ENCODE measurements around the gene CEP41. TPM values are rescaled to one million over a fixed set of nuclear protein-coding genes. Genes with fewer than 3 reads are reported as not detected.
A peak's percentile ranks its signal among the peaks of the same experiment; 100 is the strongest.
"Not testable (repeated sequence)": the region's sequence is repeated elsewhere in the genome, so short reads cannot be mapped to it uniquely, and the experiment has no call there.

The CEP41 gene
- total RNA-seq, 4 donors from 2014 or later = 4.4 to 9.6 (median 5.3) TPM

DNA sequence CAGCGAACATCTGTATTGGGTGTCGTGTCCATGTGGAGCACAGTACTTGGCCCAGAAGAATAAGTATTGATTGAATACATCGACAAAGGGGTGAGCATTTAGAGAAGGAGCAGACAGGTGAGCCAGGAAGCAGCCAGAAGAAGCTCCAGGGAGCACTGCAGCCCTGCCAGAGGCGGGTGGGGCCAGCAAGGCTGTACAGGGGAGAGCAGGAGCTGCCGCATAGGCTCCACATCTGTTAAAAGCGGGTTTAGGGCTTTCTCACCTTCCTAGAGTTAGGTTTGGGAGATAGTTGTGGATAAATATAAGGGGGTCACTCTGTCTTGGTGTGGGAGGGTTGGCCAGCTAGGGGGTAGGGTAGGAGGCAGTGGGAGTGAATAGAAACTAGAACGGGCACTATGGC lies 61.8 kb downstream of the CEP41 start:
- no peak for TF ChIP-seq EP300 (IDR thresholded peaks at IDR 0.05)
- Histone ChIP-seq H3K36me3 (no peaks in the 10 kb centered on the region), H3K4me3 (no peak overlapping the region), H3K27ac (no peak overlapping the region), H3K9me3 (peaks cover 0 to 14% (median 0%) of the 10 kb centered on the region in 4 donors), H3K4me1 (peaks cover 0 to 19% (median 4%) of the 10 kb centered on the region in 4 donors), H3K27me3 (no peaks in the 10 kb centered on the region)
- WGBS, 2 donors = 76 to 86% methylated on average over 7 of the region's 7 CpGs
- DNase-seq (ENCODE audit: low spot score in 2 of 2) = no peak

DNA sequence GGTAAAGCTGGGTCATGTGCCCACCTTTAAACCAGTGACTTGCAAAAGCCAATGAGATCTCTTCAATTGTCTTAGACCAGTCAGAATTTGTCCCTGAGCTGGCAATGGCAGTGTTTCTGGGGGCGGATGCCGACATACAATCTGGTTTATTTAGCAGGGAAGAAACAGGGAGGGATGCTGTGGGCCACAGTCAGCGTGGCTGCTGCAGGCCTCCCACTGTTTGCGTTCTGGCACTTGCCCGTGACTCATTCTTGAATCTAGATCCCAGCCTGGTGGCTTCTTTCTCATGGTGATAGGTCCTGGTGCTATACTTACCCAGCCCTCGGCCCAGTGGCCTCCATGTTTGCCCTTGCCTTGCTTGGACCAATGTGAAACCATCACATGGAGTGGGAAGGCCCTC lies 63.6 kb downstream of the CEP41 start:
- no peak for DNase-seq (ENCODE audit: low spot score in 2 of 2)
- Histone ChIP-seq H3K27me3 (no peaks in the 10 kb centered on the region), H3K9me3 (peaks cover 0 to 14% (median 0%) of the 10 kb centered on the region in 4 donors), H3K4me3 (no peak overlapping the region), H3K4me1 (peaks cover 0 to 36% (median 21%) of the 10 kb centered on the region in 4 donors), H3K36me3 (no peaks in the 10 kb centered on the region), H3K27ac (no peak overlapping the region)
- WGBS, 2 donors = 71 to 77% methylated on average over 6 of the region's 6 CpGs
- TF ChIP-seq POLR2A (IDR thresholded peaks at IDR 0.05) (no peak), EP300 (IDR thresholded peaks at IDR 0.05) (no peak)
- TF ChIP-seq, protein P1, sequence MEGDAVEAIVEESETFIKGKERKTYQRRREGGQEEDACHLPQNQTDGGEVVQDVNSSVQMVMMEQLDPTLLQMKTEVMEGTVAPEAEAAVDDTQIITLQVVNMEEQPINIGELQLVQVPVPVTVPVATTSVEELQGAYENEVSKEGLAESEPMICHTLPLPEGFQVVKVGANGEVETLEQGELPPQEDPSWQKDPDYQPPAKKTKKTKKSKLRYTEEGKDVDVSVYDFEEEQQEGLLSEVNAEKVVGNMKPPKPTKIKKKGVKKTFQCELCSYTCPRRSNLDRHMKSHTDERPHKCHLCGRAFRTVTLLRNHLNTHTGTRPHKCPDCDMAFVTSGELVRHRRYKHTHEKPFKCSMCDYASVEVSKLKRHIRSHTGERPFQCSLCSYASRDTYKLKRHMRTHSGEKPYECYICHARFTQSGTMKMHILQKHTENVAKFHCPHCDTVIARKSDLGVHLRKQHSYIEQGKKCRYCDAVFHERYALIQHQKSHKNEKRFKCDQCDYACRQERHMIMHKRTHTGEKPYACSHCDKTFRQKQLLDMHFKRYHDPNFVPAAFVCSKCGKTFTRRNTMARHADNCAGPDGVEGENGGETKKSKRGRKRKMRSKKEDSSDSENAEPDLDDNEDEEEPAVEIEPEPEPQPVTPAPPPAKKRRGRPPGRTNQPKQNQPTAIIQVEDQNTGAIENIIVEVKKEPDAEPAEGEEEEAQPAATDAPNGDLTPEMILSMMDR (IDR thresholded peaks at IDR 0.05) = no peak

DNA sequence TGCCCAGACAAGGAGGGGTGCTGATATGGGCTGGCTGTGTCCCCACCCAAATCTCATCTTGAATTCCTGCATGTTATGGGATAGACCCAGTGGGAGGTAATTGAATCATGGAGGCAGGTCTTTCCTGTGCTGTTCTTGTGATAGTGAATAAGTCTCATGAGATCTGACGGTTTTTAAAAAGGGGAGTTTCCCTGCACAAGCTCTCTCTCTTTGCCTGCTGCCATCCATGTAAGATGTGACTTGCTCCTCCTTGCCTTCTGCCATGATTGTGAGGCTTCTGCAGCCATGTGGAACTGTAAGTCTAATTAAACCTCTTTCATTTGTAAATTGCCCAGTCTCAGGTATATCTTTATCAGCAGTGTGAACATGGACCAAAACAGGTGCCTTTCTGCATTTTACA lies 64.4 kb downstream of the CEP41 start:
- not testable (repeated sequence) for DNase-seq (ENCODE audit: low spot score in 2 of 2); H3K27ac ChIP-seq; H3K27me3 ChIP-seq; H3K4me3 ChIP-seq; H3K36me3 ChIP-seq
- WGBS, 2 donors = 56 to 93% methylated on average over 1 of the region's 1 CpG
- Histone ChIP-seq H3K4me1 (peaks cover 0 to 41% (median 21%) of the 10 kb centered on the region in 4 donors), H3K9me3 (peaks cover 0 to 14% (median 0%) of the 10 kb centered on the region in 4 donors)

DNA sequence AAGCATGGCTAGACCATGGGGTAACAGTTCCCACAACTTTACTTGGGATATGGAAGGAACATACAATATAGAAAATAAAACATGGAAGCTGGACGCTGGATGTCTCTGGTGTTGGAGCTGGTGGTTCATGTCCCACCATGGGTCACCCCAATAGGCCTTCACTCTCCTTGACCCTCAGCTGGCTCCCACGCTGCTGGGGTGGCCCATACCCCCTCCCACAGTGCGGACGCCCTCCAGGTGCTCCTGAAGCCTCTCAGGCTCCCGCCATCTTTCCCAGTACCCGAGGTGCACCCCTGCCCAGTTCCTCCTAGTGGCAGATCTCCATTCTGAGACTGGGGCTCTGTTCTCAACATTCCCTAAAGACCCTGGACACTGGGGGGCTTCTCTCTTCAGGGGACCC lies 66.3 kb downstream of the CEP41 start:
- Histone ChIP-seq H3K27ac (peak overlapping the region in 3 of 4 donors; percentile 67 to 94 (median 83)), H3K4me3 (no peak overlapping the region), H3K4me1 (peaks cover 0 to 44% (median 21%) of the 10 kb centered on the region in 4 donors), H3K9me3 (peaks cover 0 to 14% (median 0%) of the 10 kb centered on the region in 4 donors), H3K36me3 (no peaks in the 10 kb centered on the region), H3K27me3 (no peaks in the 10 kb centered on the region)
- TF ChIP-seq EP300 (IDR thresholded peaks at IDR 0.05) = no peak
- no peak for TF ChIP-seq POLR2A (IDR thresholded peaks at IDR 0.05)
- TF ChIP-seq, protein P1 (IDR thresholded peaks at IDR 0.05) = no peak
- no peak for DNase-seq (ENCODE audit: low spot score in 2 of 2)
- 90 to 93% methylated on average over 6 of the region's 6 CpGs for WGBS, 2 donors

DNA sequence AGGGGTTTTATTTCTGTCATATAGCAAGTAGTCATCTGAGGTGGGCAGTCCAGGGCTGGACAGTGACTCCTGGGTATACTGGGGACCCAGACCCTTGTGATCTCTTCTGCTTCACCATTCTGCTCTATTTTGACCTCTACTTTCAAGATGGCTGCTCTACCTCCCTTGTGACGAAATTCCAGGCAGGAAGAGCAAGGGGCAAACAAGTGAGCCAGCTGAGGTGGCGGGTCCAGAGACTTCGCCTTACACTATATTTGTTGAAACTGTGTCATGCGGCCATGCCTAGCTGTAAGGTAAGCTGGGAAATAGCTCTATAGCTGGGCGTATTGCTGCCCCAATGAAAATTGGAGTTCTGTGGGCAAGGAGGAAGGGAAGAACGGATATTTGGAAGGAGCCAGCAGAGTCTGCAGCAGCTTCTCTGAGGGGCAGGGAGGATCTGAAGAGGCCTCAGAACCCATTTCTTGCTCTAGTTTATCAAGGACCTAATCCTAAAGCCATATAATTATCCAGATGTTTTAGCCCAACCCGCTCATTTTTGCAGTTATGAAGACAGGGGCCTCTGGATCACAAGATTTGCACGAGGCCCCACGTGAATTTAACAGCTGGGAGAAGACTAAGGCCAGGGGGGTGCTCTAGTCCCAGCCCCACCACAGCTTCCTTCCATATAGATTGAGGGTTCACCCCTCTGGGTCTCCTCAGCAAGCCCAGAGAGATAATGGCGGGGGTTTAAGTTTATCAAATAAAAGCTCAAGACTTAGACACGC lies 68.2 kb downstream of the CEP41 start:
- DNase-seq (ENCODE audit: low spot score in 2 of 2) = no peak
- H3K36me3 ChIP-seq = no peaks in the 10 kb centered on the region
- H3K4me3 ChIP-seq = no peak overlapping the region
- no peaks in the 10 kb centered on the region for H3K27me3 ChIP-seq
- H3K9me3 ChIP-seq = peaks cover 0 to 14% (median 0%) of the 10 kb centered on the region in 4 donors
- TF ChIP-seq, protein P1 (IDR thresholded peaks at IDR 0.05) = no peak
- TF ChIP-seq POLR2A (IDR thresholded peaks at IDR 0.05) = no peak
- no peak for TF ChIP-seq EP300 (IDR thresholded peaks at IDR 0.05)
- WGBS, 2 donors = 78 to 81% methylated on average over 11 of the region's 11 CpGs
- H3K27ac ChIP-seq = peak overlapping the region; percentile 67 to 94 (median 76)
- H3K4me1 ChIP-seq = peaks cover 0 to 54% (median 22%) of the 10 kb centered on the region in 4 donors

DNA sequence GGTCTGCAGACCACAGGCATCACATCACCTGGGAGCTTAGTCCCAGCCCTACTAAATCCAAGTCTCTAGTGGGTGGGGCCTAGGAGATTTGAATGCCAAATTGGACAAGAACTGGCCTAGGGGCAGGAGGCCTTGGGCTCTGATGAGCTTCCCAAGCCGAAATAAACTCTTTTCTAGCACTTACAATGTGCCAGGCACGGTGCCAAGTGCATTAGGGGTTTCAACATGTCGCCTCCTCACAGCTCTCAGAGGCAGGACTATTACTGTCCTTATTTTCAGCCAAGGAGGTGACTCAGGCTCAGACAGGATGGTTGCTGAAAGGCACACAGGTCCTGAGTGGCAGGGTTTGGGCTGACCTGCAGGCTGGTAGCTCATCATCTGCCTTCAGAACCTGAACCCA lies 69.8 kb downstream of the CEP41 start:
- WGBS, 2 donors = 64 to 70% methylated on average over 3 of the region's 3 CpGs
- peaks cover 0 to 54% (median 22%) of the 10 kb centered on the region in 4 donors for H3K4me1 ChIP-seq
- DNase-seq (ENCODE audit: low spot score in 2 of 2) = peak; percentile 36 to 51

More for the DNA sequence above, 69.8 kb downstream of the CEP41 start:
- peak overlapping the region in 1 of 4 donors; percentile 71 for H3K27ac ChIP-seq
- no peaks in the 10 kb centered on the region for H3K36me3 ChIP-seq
- TF ChIP-seq POLR2A (IDR thresholded peaks at IDR 0.05) (no peak), EP300 (IDR thresholded peaks at IDR 0.05) (no peak)
- TF ChIP-seq, protein P1 (IDR thresholded peaks at IDR 0.05) = no peak
- H3K9me3 ChIP-seq = peaks cover 0 to 3% (median 0%) of the 10 kb centered on the region in 4 donors
- H3K27me3 ChIP-seq = no peaks in the 10 kb centered on the region
- H3K4me3 ChIP-seq = no peak overlapping the region
